H1 (cell line): ENCODE results near the gene SERPINA6.

Experiments used
- CEBPB ChIP-seq: IDR thresholded peaks from 2 replicates; pipeline ENCODE4 v1.6.1; 2012; ENCODE audit warnings: low read depth, low read length
- CHD7 ChIP-seq: fragments of 300-600 bp; sonication (generic); IDR thresholded peaks from 2 replicates; pipeline ENCODE4 v1.7.1; 2012; ENCODE audit warnings: low read length, moderate library complexity, mild to moderate bottlenecking, inconsistent platforms; ENCODE audit not compliant: insufficient replicate concordance
- CTCF ChIP-seq, 3 experiments: IDR thresholded peaks; 1 replicate in 2 of 3; 2 replicates in 1 of 3; pipeline versions ENCODE4 v1.5.1 to v1.6.1; 2011; ENCODE audit warnings: low read length in 3 of 3, mild to moderate bottlenecking in 3 of 3, inconsistent platforms in 2 of 3, low read depth in 1 of 3, moderate library complexity in 1 of 3; ENCODE audit not compliant: insufficient read depth in 1 of 3; ENCODE audit errors: control extremely low read depth in 1 of 3
- E2F6 ChIP-seq: IDR thresholded peaks from 2 replicates; pipeline ENCODE4 v1.6.1; 2012; ENCODE audit warnings: inconsistent platforms
- EZH2 ChIP-seq: fragments of 200-600 bp; sonication (generic); IDR thresholded peaks from 2 replicates; pipeline ENCODE4 v1.7.1; 2012; ENCODE audit warnings: low read depth, mild to moderate bottlenecking, moderate library complexity, low read length, inconsistent platforms; ENCODE audit not compliant: severe bottlenecking
- GABPA ChIP-seq: IDR thresholded peaks from 2 replicates; pipeline ENCODE4 v1.6.1; 2011; ENCODE audit warnings: mild to moderate bottlenecking, low read length, moderate library complexity, borderline replicate concordance; ENCODE audit not compliant: insufficient read depth
- HDAC2 ChIP-seq, 2 experiments: fragments of 300-600 bp in 1 of 2; sonication (generic) in 1 of 2; IDR thresholded peaks; 2 replicates each; pipeline ENCODE4 v1.6.1; 2011 to 2012; ENCODE audit warnings: low read depth in 2 of 2, low read length in 2 of 2, mild to moderate bottlenecking in 2 of 2, moderate library complexity in 2 of 2, borderline replicate concordance in 1 of 2, inconsistent platforms in 1 of 2
- KDM1A ChIP-seq: fragments of 200-600, 300-600 bp; sonication (generic); IDR thresholded peaks from 2 replicates; pipeline ENCODE4 v1.7.1; 2016; ENCODE audit warnings: mild to moderate bottlenecking, low read length, borderline replicate concordance
- MAX ChIP-seq: IDR thresholded peaks from 2 replicates; pipeline ENCODE4 v1.6.1; 2012; ENCODE audit warnings: inconsistent platforms
- POLR2A ChIP-seq, 2 experiments: IDR thresholded peaks; 1 replicate in 1 of 2; 2 replicates in 1 of 2; pipeline ENCODE4 v1.6.1; 2011; ENCODE audit warnings: low read depth in 2 of 2, low read length in 2 of 2, mild to moderate bottlenecking in 2 of 2; ENCODE audit errors: control extremely low read depth in 1 of 2
- POLR2AphosphoS5 ChIP-seq: IDR thresholded peaks from 2 replicates; pipeline ENCODE4 v1.6.1; 2011; ENCODE audit warnings: low read depth, low read length
- RAD21 ChIP-seq, 2 experiments: IDR thresholded peaks in 1 of 2; conservative IDR thresholded peaks in 1 of 2; 2 replicates each; pipeline ENCODE4 v1.6.1; 2011; ENCODE audit warnings: low read depth in 2 of 2, low read length in 2 of 2, improper control_type of control experiment in 1 of 2, inconsistent platforms in 1 of 2, mild to moderate bottlenecking in 1 of 2, moderate library complexity in 1 of 2
- USF2 ChIP-seq: IDR thresholded peaks from 2 replicates; pipeline ENCODE4 v1.6.1; 2011; ENCODE audit warnings: low read length, improper control_type of control experiment

- TF ChIP-seq CTCF (IDR thresholded peaks at IDR 0.05; ENCODE audit: control extremely low read depth in 1 of 3, insufficient read depth in 1 of 3, low read depth in 1 of 3, low read length in 3 of 3) (no peak), MAX (no peak), HDAC2 (IDR thresholded peaks at IDR 0.05; ENCODE audit: borderline replicate concordance in 1 of 2, low read depth in 2 of 2, low read length in 2 of 2) (no peak), RAD21 (IDR thresholded peaks at IDR 0.05 in 1 of 2, conservative IDR thresholded peaks at IDR 0.05 in 1 of 2; ENCODE audit: low read depth in 2 of 2, low read length in 2 of 2) (no peak), CEBPB (no peak), E2F6 (no peak), KDM1A (no peak), POLR2A (IDR thresholded peaks at IDR 0.05; ENCODE audit: control extremely low read depth in 1 of 2, low read depth in 2 of 2, low read length in 2 of 2) (no peak), POLR2AphosphoS5 (no peak), GABPA (no peak), EZH2 (no peak), USF2 (no peak), CHD7 (no peak)
Measured at GRCh38 chr14:94290197-94290596, 32.9 kb downstream of the SERPINA6 start.
